H1 (cell line): ENCODE data around the gene CENPM. TPM values are rescaled to one million over a fixed set of nuclear protein-coding genes. Genes with fewer than 3 reads are reported as not detected.

ENCODE experiments used
- CBX8 ChIP-seq: fragments of 300-800, 300-1000 bp; sonication (generic); IDR thresholded peaks from 2 replicates; pipeline ENCODE4 v1.7.1; 2016; ENCODE audit warnings: low read depth, low read length, borderline replicate concordance
- polyA plus RNA-seq, 7 experiments: library from polyadenylated mRNA; depleted of rRNA in 3 of 7; stranded (reverse) in 5 of 7; unstranded in 2 of 7; fragments of >200 nt in 5 of 7; fragments of 200-250 nt in 2 of 7; gene quantifications; 1 replicate in 5 of 7; 2 replicates in 1 of 7; 4 replicates in 1 of 7; pipeline versions ENCODE4 v1.2.1 to v1.2.3, GENCODE V29; 2011 to 2013; ENCODE audit warnings: missing spikeins in 2 of 7, mixed read lengths in 2 of 7
- total RNA-seq: library from RNA; stranded (reverse); fragmentation: NEBNext Ultra II Directional; extraction: Animal tissue kit (Norgen Biotek cat#: 25700); gene quantifications from 2 replicates; pipeline ENCODE4 v1.2.1, GENCODE V29; 2021

CENPM gene
- total and polyA plus RNA-seq, 2 of the 8 experiments (the other 6 are each of a cell fraction or from before 2014, with no cell fraction given), result 32.0 to 80.4 TPM

DNA sequence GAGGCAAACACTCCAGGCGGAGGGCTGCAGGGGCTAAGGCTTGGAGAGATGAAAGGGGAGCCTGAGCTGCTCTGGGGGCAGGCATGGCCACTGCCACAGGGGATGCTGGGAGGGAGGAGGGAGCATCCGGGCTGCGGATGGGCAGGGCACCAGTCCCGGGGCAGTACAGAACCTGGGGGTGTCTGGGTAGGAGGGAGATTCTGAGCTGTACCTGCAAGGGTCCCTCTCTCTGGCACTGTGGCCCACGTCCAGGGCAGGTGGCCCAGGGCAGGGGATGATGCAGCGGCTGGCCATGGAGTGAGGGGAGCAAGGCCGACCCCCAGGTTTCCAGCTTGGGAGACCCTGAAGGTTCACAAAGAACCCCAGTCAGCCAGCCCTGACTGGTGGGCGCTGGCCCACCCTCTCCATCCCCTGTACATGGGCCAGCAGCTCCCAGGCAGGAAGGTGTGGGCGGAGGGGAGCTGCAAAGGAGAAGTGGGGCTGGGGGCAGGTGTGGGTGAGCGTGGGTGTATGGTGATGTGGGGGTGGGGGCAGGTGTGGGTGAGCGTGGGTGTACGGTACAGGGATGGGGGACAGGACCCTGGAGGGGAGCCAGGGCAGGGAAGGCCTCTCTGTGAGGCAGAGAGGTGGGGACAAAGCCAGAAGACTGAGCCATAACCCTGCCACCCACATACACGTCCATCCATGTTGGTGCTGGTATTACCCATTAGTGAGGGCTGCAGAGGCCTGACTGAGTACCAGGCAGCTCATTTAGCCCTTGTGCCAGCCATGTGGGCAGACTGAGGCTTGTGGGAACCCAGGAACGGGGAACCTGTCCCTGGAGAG lies 18.1 kb downstream of the CENPM start (continued):
- TF ChIP-seq CBX8, result no peak
